NK-92 (cell line): ENCODE data around the gene PCDH19.
"Not testable (repeated sequence)": the region's sequence is repeated elsewhere in the genome, so short reads cannot be mapped to it uniquely, and the experiment has no call there.

Experiments
- DNase-seq: peaks from one replicate; lab custom pipeline; 2025; ENCODE audit not compliant: unreplicated experiment; lab: John Stamatoyannopoulos, UW

The PCDH19 gene

GRCh38 chrX:100409610-100410590 lies at the start of gene PCDH19:
Gene PCDH19 (minus strand): TSS chrX:100410273. CDS start chrX:100408597, 1,676 bp downstream.
- no peak for DNase-seq

GRCh38 chrX:100449696-100450608 lies 39.9 kb upstream of the PCDH19 start:
- DNase-seq, result no peak

- DNase-seq, result no peak
Observed at GRCh38 chrX:100447655-100448397, 37.8 kb upstream of the PCDH19 start.

- DNase-seq, result no peak
Observed at GRCh38 chrX:100445593-100445992, 35.5 kb upstream of the PCDH19 start.

- DNase-seq, result not testable (repeated sequence)
Observed at GRCh38 chrX:100441321-100441720, 31.2 kb upstream of the PCDH19 start.

- DNase-seq, result no peak
Observed at GRCh38 chrX:100440006-100440405, 29.9 kb upstream of the PCDH19 start.

GRCh38 chrX:100435726-100436125 lies 25.7 kb upstream of the PCDH19 start:
- no peak for DNase-seq

GRCh38 chrX:100424012-100424411 lies 13.9 kb upstream of the PCDH19 start:
- no peak for DNase-seq

- DNase-seq, result no peak
Observed at GRCh38 chrX:100418556-100418955, 8.5 kb upstream of the PCDH19 start.

- no peak for DNase-seq
Observed at GRCh38 chrX:100417681-100418080, 7.6 kb upstream of the PCDH19 start.

GRCh38 chrX:100413229-100413628 lies 3.2 kb upstream of the PCDH19 start:
- no peak for DNase-seq

GRCh38 chrX:100411802-100412715 lies 2.0 kb upstream of the PCDH19 start:
- no peak for DNase-seq

GRCh38 chrX:100410901-100411801 lies 1.1 kb upstream of the PCDH19 start:
- DNase-seq, result no peak

- DNase-seq, result no peak
Observed at GRCh38 chrX:100408713-100409609, 1.1 kb downstream of the PCDH19 start.

GRCh38 chrX:100407784-100408712 lies 2.0 kb downstream of the PCDH19 start:
- DNase-seq, result no peak

GRCh38 chrX:100407147-100407783 lies 2.8 kb downstream of the PCDH19 start:
- DNase-seq, result no peak
